H1 (cell line): ENCODE results near the gene CXCL14. TPM values are rescaled to one million over a fixed set of nuclear protein-coding genes. Genes with fewer than 3 reads are reported as not detected.

Experiments used
- CTBP2 ChIP-seq: IDR thresholded peaks from 2 replicates; pipeline ENCODE4 v1.7.0; 2011; ENCODE audit warnings: borderline replicate concordance, mild to moderate bottlenecking, moderate library complexity, mixed read lengths, low read length; ENCODE audit not compliant: insufficient read depth, insufficient read length
- E2F6 ChIP-seq: IDR thresholded peaks from 2 replicates; pipeline ENCODE4 v1.6.1; 2012; ENCODE audit warnings: inconsistent platforms
- EGR1 ChIP-seq: IDR thresholded peaks from 2 replicates; pipeline ENCODE4 v1.6.1; 2011; ENCODE audit warnings: low read depth, low read length, borderline replicate concordance
- EZH2 ChIP-seq: fragments of 200-600 bp; sonication (generic); IDR thresholded peaks from 2 replicates; pipeline ENCODE4 v1.7.1; 2012; ENCODE audit warnings: low read depth, mild to moderate bottlenecking, moderate library complexity, low read length, inconsistent platforms; ENCODE audit not compliant: severe bottlenecking
- MAX ChIP-seq: IDR thresholded peaks from 2 replicates; pipeline ENCODE4 v1.6.1; 2012; ENCODE audit warnings: inconsistent platforms
- PHF8 ChIP-seq: fragments of 200-600 bp; sonication (generic); conservative IDR thresholded peaks from 2 replicates; pipeline ENCODE4 v1.7.1; 2012; ENCODE audit warnings: low read depth, mild to moderate bottlenecking, inconsistent platforms, low read length, moderate library complexity
- RXRA ChIP-seq: IDR thresholded peaks from 2 replicates; pipeline ENCODE4 v1.6.1; 2011; ENCODE audit warnings: low read depth, mild to moderate bottlenecking, low read length, moderate library complexity; ENCODE audit not compliant: insufficient read depth
- SIX5 ChIP-seq: IDR thresholded peaks from 2 replicates; pipeline ENCODE4 v1.6.1; 2011; ENCODE audit warnings: mild to moderate bottlenecking, low read depth, low read length
- polyA plus RNA-seq, 7 experiments: library from polyadenylated mRNA; depleted of rRNA in 3 of 7; stranded (reverse) in 5 of 7; unstranded in 2 of 7; fragments of >200 nt in 5 of 7; fragments of 200-250 nt in 2 of 7; gene quantifications; 1 replicate in 5 of 7; 2 replicates in 1 of 7; 4 replicates in 1 of 7; pipeline versions ENCODE4 v1.2.1 to v1.2.3, GENCODE V29; 2011 to 2013; ENCODE audit warnings: missing spikeins in 2 of 7, mixed read lengths in 2 of 7
- total RNA-seq: library from RNA; stranded (reverse); fragmentation: NEBNext Ultra II Directional; extraction: Animal tissue kit (Norgen Biotek cat#: 25700); gene quantifications from 2 replicates; pipeline ENCODE4 v1.2.1, GENCODE V29; 2021

CXCL14 gene
- total and polyA plus RNA-seq, 2 of the 8 experiments (the other 6 are each of a cell fraction or from before 2014, with no cell fraction given): 1.5 to 1.8 TPM

- TF ChIP-seq EGR1 (no peak), RXRA (no peak), CTBP2 (no peak), E2F6 (peak; percentile 75; the same call in 1 of the 2 replicates), PHF8 (no peak), MAX (peak; percentile 75), SIX5 (peak; percentile 7; the same call in 1 of the 2 replicates), EZH2 (no peak)
- TF ChIP-seq, all 59 proteins: peak for 3
Measured at GRCh38 chr5:135564331-135564730, 14.5 kb downstream of the CXCL14 start (continued).
